Hepatocyte (in vitro differentiated cells): ENCODE results near the gene KAT7.

Experiments used
- EZH2phosphoT487 ChIP-seq: fragments of 200-600 bp; sonication (generic); IDR thresholded peaks from one replicate; pipeline ENCODE4 v1.6.1; 2018; ENCODE audit warnings: antibody characterized with exemption, mild to moderate bottlenecking, low read depth, moderate library complexity; ENCODE audit not compliant: unreplicated experiment, severe bottlenecking
- TF ChIP-seq, protein P1 (sequence below): fragments of 200-600 bp; sonication (generic); IDR thresholded peaks from 2 replicates; pipeline ENCODE4 v1.5.1; 2016; ENCODE audit warnings: antibody characterized with exemption, mild to moderate bottlenecking; ENCODE audit not compliant: poor library complexity

DNA sequence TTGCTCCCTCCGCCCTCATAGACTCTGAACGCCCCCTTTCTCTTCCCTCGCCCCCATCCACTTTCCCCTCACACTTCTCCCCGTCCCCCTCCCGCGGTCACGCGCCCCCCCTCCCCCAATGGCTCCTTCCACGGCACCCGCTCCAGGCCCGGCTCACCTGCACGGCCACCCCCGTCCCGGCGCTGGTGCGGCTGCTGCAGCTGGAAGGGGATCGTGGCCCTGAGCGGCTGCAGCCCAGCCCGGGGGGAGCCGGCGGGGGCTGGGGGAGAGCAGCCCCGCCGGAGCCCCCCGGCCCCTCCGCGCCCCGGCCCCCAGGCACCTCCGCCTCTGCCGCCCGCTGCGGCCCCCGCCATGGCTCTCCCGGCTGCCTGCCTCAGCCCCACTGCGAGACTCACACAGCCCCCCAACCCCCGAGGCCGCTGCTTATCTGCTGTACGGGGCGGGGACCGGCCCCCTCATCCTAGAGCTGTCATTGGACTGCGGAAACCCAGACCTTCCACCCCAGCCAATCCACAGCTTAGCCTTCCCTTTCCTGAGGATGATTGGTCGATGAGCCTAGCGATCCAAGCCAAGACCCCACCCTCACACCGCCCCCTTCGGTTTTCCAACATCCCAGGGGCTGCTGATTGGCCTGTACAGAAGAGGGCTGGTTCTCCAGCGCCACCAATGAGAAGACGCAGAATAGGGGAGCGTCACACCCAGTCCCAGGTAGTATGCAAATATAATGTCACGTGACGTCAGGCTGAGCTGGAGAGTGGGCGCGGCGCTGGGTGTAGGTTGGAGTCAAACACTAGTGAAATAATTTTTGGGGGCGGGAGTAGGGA lies 24.5 kb upstream of the KAT7 start, which contains the start of gene FAM117A:
- TF ChIP-seq, protein P1, sequence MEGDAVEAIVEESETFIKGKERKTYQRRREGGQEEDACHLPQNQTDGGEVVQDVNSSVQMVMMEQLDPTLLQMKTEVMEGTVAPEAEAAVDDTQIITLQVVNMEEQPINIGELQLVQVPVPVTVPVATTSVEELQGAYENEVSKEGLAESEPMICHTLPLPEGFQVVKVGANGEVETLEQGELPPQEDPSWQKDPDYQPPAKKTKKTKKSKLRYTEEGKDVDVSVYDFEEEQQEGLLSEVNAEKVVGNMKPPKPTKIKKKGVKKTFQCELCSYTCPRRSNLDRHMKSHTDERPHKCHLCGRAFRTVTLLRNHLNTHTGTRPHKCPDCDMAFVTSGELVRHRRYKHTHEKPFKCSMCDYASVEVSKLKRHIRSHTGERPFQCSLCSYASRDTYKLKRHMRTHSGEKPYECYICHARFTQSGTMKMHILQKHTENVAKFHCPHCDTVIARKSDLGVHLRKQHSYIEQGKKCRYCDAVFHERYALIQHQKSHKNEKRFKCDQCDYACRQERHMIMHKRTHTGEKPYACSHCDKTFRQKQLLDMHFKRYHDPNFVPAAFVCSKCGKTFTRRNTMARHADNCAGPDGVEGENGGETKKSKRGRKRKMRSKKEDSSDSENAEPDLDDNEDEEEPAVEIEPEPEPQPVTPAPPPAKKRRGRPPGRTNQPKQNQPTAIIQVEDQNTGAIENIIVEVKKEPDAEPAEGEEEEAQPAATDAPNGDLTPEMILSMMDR, result no peak
- no peak for TF ChIP-seq EZH2phosphoT487
